Keratinocyte (primary cell): ENCODE results near the gene KCNJ1.

Experiments used
- EZH2 ChIP-seq: IDR thresholded peaks from one replicate; pipeline ENCODE4 v1.6.1; 2012; ENCODE audit warnings: inconsistent platforms, mild to moderate bottlenecking, low read length, moderate library complexity
- TF ChIP-seq, protein P1 (sequence below), 3 experiments: IDR thresholded peaks in 1 of 3; conservative IDR thresholded peaks in 1 of 3; optimal IDR thresholded peaks in 1 of 3; 2 replicates in 2 of 3; 3 replicates in 1 of 3; pipeline versions ENCODE3 to v1.5.1; 2011; ENCODE audit warnings: low read length in 3 of 3, mild to moderate bottlenecking in 3 of 3, moderate library complexity in 2 of 3, control low read depth in 1 of 3, inconsistent platforms in 1 of 3; ENCODE audit not compliant: insufficient read depth in 2 of 3; ENCODE audit errors: extremely low read depth in 1 of 3

DNA sequence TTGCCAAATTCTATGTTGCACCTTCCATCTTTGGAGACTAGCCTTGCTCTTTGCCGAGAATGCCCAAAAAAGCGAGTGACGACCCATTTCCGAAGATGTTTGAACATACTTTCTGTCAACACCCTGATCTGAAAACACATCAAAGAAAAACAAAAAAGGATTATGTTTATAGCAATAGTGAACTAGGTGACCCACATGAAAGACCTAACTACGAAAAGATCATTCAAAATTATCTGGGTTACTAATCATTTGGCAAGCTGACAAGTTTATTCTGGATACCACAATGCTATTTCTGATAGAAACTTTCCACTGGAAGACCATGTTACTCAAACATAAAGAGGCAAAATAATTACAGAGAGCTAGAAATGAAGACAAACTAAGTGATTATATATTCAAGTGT is 27.0 kb downstream of the KCNJ1 start:
- TF ChIP-seq, protein P1, sequence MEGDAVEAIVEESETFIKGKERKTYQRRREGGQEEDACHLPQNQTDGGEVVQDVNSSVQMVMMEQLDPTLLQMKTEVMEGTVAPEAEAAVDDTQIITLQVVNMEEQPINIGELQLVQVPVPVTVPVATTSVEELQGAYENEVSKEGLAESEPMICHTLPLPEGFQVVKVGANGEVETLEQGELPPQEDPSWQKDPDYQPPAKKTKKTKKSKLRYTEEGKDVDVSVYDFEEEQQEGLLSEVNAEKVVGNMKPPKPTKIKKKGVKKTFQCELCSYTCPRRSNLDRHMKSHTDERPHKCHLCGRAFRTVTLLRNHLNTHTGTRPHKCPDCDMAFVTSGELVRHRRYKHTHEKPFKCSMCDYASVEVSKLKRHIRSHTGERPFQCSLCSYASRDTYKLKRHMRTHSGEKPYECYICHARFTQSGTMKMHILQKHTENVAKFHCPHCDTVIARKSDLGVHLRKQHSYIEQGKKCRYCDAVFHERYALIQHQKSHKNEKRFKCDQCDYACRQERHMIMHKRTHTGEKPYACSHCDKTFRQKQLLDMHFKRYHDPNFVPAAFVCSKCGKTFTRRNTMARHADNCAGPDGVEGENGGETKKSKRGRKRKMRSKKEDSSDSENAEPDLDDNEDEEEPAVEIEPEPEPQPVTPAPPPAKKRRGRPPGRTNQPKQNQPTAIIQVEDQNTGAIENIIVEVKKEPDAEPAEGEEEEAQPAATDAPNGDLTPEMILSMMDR (optimal IDR thresholded peaks at IDR 0.05 in 1 of 3, IDR thresholded peaks at IDR 0.05 in 1 of 3, conservative IDR thresholded peaks at IDR 0.05 in 1 of 3; ENCODE audit: extremely low read depth in 1 of 3, insufficient read depth in 2 of 3, low read length in 3 of 3), result no peak
- no peak for TF ChIP-seq EZH2
